HL-60/S4 treated with retinoic acid at 250 ng/mL for 4 days and 3 days (cell line): Measurements from ENCODE around the gene RFXANK.

Source experiments
- in situ Hi-C: fragments of 300-500 bp; cut with MboI; formaldehyde crosslinking; loops from 2 replicates; pipeline ENCODE4 v1.7.0; 2022; ENCODE audit warnings: low sequenced_read_pairs

RFXANK gene

GRCh38 chr19:19169236-19170052 is 22.6 kb upstream of the RFXANK start:
- in situ Hi-C loops, result loop anchor here (25.0 kb wide), 1 partner anchor 318 kb away; no protein-coding TSS in a partner anchor

GRCh38 chr19:19170053-19170872 is 21.8 kb upstream of the RFXANK start, which contains the start of gene MEF2B:
Gene MEF2B (minus strand): TSS chr19:19170263. CDS start chr19:19150735, 19,528 bp downstream.
- in situ Hi-C loops, result loop anchor here (25.0 kb wide), 1 partner anchor 317 kb away; no protein-coding TSS in a partner anchor

- in situ Hi-C loops, result loop anchor here (25.0 kb wide), 1 partner anchor 316 kb away; no protein-coding TSS in a partner anchor
Measured at GRCh38 chr19:19170873-19171672, 21.0 kb upstream of the RFXANK start.

- in situ Hi-C loops, result loop anchor here (25.0 kb wide), 1 partner anchor 315 kb away; no protein-coding TSS in a partner anchor
Measured at GRCh38 chr19:19171821-19172532, 20.1 kb upstream of the RFXANK start.

GRCh38 chr19:19173243-19173642 is 18.8 kb upstream of the RFXANK start:
- in situ Hi-C loops, result loop anchor here (25.0 kb wide), 1 partner anchor 314 kb away; no protein-coding TSS in a partner anchor

GRCh38 chr19:19176950-19177349 is 15.1 kb upstream of the RFXANK start:
- in situ Hi-C loops, result no loop called here

GRCh38 chr19:19179548-19180441 is 12.3 kb upstream of the RFXANK start:
- in situ Hi-C loops, result no loop called here

- in situ Hi-C loops, result no loop called here
Measured at GRCh38 chr19:19181488-19181998, 10.5 kb upstream of the RFXANK start.

GRCh38 chr19:19185853-19186740 is 6.0 kb upstream of the RFXANK start:
- in situ Hi-C loops, result no loop called here

DNA sequence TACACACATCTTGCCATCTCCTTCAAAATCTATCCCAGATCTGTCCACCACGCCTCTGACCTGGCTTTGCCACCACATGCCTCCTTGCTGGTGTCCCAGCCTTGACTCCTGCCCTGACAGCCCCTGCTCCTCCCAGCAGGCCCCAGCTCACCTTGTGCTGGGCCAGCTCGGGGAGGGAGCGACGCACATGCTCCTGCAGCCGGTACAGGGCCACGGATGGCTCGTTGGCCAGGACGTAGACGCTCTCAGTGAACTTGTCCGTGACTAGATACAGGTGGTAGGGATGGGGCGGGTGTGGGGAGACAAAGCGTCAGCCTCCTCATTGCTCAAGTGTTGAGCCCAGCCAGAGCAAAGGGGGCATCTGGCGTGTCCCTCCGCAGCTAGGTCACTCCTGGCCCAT is 5.3 kb upstream of the RFXANK start:
- in situ Hi-C loops, result no loop called here

DNA sequence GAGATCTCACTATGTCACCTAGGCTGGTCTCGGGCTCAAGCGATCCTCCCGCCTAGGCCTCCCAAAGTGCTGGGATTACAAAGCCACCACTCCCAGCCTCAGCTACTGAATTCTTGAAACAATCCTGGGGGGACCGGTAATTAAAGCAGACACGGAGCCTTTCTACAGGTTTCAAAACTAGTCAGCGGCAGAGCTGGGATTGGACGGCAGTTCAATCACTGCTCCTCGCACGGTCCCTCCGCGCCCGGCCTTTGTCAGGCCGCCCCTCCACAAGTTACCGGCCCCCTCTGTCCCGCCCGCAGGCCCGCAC is 335 bp upstream of the RFXANK start:
- in situ Hi-C loops, result no loop called here

DNA sequence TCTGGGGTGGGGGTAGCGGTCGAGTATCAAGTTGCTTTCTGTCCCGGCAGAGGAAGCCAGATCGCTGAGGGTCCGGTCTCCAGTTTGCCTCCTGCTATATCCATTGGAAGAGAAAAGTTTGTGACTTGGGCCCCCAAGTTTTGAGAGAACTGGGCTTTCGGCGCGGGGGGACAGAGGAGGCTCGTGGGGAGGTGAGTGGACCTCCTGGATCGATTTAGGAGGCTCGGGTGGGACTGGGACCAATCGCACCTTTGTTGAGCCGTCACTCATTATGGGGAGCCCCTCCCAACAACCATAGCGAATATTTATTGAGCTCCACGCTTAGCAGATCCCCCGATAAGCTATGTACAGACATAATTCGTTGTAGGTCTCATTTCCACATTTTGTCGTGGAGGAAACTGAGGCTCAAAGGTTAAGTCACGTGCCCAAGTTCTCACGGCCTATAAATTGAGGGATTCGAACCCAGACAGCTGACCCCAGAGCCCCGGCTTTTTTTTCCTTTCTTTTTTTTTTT is 909 bp downstream of the RFXANK start:
- in situ Hi-C loops, result no loop called here

DNA sequence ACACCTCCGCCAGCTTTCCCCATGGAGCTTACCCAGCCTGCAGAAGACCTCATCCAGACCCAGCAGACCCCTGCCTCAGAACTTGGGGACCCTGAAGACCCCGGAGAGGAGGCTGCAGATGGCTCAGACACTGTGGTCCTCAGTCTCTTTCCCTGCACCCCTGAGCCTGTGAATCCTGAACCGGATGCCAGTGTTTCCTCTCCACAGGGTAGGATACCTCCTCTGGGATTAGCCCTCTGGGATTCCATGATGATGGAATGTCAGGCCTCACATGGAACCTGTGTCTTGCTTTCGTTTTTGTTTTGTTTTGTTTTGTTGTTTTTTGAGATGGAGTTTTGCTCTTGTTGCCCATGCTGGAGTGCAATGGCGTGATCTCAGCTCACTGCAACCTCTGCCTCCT is 1.9 kb downstream of the RFXANK start:
- in situ Hi-C loops, result no loop called here

DNA sequence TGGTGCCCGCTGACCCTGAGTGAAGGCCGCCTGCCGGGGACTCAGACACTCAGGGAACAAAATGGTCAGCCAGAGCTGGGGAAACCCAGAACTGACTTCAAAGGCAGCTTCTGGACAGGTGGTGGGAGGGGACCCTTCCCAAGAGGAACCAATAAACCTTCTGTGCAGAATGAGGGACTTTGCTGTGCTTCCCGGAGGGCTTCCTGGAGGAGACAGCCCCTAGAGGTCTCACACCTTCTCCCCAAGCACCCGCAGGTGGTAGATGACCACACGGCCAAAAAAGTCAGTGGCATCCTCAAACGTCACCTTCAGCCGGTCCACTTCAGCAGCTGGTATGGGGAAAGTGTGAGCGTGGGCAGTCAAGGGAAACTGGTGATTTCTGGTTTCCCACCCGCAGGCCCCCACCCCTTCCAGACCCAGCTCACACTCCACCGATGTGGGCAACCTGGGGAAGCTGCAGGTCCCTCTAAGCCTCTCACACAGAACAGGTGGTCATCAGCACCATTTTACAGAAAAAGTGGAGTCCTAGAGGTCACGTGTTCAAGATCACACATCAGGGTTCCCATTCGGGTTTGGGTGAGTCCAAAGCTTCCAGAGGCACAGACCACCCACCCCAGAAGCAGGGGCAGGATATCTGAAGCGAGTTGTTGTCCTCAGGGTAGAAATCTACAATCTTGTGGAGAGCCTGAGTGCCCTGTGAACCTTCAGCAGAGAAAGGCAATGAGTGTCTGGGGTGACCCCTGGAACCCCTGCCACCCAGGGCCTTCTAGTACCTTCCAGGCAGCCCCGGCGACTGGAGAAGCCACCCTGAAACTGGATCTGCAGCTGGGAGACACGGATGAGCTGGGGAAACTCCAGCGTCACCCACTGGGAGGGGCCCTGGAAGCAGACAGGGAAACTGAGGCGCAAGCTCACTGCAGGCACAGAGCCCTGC is 9.9 kb downstream of the RFXANK start:
- in situ Hi-C loops, result no loop called here

DNA sequence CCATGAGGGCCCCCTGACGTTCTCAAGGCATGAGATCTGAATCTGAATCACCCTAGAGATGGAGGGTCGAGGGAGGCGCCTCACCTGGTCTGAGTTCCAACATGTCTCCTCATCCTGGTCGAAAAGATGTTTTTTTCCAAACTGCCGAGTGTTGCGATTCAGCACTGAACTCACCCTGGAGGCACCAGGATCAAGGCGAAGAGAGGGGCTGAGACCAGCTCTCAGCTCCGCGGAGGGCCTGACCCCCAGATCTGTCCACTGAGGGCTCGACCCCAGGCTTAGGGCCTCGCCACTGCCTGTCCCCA is 10.6 kb downstream of the RFXANK start:
- in situ Hi-C loops, result no loop called here

DNA sequence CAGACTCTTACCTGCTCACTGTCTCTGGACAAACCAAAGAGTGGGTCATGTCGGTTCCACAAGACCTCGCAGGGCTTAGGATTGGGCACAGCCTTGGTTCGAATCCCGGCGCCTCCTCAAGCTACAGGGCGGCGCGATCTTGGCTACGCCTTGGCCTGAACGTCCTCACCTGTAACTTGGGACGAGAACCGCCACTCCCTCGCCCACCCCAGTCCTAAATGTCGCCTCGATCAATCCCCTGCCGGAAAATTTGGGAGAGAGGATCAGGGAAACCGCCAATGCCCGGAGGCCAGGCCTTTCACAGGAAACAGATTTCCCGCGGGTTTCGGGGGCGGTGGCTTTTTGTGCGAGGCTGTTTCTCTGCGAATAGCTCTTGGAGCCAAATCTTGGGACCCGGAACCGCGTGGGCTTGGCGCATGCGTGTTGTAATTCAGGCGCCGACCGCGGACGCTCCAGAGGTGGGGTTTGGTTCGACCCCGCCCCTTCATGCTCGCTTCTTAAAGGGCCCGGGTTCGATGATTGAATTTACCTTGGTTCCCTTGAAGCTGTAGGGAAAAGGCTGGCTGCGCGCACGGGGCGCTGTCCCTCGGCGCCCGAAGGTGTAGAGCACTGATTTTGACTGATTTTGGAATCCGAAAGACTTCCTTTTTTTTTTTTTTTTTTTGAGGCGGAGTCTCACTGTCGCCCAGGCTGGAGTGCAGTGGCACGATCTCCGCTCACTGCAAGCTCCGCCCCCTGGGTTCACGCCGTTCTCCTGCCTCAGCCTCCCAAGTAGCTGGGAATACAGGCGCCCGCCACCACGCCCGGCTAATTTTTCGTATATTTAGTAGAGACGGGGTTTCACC is 11.2 kb downstream of the RFXANK start, which contains the start of gene NR2C2AP:
Gene NR2C2AP (minus strand): TSS at position 403 of the 845 bp plus-strand sequence. CDS start 354 bp downstream, at position 49.
- in situ Hi-C loops, result no loop called here
